ENCODE results near the gene SLC11A2. TPM values are rescaled to one million over a fixed set of nuclear protein-coding genes. Genes with fewer than 3 reads are reported as not detected.

SLC11A2 gene
- total and polyA plus RNA-seq, 2 of the 8 experiments (the other 6 are each of a cell fraction or from before 2014, with no cell fraction given) = 55.0 to 61.5 TPM

DNA sequence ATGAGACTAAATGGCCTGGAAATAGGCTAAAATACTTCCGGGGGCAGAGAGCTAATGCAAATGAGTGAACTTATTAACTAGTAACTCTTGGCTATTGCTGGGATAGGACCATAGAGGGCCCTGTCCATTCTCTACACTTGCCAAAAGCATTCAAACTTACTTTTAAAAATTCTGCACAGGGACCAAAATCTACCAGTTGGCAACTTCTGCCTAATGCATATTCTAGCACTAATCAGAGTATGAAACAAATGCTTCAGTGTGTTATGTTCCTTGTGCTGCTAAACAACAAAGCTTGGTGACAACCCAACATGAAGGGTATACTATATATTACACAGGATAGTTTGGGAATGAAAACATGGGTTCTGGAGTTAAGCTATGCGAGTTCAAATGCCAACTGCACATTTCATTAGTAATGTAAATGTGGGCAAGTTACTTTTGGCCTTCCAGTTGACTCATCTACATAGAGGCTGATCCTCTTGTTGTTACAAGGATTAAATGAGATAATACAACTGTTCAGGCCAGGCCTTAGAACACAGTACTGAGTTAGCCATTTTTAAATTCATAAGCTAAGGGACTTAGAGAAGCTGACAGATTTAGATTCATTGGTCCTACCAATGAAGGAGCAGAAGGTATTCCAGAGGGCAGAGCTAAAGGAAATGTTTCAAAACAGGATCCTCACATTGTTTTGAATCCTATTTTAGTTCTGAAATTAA lies 41.4 kb downstream of the SLC11A2 start (continued):
- TF ChIP-seq, protein P1, sequence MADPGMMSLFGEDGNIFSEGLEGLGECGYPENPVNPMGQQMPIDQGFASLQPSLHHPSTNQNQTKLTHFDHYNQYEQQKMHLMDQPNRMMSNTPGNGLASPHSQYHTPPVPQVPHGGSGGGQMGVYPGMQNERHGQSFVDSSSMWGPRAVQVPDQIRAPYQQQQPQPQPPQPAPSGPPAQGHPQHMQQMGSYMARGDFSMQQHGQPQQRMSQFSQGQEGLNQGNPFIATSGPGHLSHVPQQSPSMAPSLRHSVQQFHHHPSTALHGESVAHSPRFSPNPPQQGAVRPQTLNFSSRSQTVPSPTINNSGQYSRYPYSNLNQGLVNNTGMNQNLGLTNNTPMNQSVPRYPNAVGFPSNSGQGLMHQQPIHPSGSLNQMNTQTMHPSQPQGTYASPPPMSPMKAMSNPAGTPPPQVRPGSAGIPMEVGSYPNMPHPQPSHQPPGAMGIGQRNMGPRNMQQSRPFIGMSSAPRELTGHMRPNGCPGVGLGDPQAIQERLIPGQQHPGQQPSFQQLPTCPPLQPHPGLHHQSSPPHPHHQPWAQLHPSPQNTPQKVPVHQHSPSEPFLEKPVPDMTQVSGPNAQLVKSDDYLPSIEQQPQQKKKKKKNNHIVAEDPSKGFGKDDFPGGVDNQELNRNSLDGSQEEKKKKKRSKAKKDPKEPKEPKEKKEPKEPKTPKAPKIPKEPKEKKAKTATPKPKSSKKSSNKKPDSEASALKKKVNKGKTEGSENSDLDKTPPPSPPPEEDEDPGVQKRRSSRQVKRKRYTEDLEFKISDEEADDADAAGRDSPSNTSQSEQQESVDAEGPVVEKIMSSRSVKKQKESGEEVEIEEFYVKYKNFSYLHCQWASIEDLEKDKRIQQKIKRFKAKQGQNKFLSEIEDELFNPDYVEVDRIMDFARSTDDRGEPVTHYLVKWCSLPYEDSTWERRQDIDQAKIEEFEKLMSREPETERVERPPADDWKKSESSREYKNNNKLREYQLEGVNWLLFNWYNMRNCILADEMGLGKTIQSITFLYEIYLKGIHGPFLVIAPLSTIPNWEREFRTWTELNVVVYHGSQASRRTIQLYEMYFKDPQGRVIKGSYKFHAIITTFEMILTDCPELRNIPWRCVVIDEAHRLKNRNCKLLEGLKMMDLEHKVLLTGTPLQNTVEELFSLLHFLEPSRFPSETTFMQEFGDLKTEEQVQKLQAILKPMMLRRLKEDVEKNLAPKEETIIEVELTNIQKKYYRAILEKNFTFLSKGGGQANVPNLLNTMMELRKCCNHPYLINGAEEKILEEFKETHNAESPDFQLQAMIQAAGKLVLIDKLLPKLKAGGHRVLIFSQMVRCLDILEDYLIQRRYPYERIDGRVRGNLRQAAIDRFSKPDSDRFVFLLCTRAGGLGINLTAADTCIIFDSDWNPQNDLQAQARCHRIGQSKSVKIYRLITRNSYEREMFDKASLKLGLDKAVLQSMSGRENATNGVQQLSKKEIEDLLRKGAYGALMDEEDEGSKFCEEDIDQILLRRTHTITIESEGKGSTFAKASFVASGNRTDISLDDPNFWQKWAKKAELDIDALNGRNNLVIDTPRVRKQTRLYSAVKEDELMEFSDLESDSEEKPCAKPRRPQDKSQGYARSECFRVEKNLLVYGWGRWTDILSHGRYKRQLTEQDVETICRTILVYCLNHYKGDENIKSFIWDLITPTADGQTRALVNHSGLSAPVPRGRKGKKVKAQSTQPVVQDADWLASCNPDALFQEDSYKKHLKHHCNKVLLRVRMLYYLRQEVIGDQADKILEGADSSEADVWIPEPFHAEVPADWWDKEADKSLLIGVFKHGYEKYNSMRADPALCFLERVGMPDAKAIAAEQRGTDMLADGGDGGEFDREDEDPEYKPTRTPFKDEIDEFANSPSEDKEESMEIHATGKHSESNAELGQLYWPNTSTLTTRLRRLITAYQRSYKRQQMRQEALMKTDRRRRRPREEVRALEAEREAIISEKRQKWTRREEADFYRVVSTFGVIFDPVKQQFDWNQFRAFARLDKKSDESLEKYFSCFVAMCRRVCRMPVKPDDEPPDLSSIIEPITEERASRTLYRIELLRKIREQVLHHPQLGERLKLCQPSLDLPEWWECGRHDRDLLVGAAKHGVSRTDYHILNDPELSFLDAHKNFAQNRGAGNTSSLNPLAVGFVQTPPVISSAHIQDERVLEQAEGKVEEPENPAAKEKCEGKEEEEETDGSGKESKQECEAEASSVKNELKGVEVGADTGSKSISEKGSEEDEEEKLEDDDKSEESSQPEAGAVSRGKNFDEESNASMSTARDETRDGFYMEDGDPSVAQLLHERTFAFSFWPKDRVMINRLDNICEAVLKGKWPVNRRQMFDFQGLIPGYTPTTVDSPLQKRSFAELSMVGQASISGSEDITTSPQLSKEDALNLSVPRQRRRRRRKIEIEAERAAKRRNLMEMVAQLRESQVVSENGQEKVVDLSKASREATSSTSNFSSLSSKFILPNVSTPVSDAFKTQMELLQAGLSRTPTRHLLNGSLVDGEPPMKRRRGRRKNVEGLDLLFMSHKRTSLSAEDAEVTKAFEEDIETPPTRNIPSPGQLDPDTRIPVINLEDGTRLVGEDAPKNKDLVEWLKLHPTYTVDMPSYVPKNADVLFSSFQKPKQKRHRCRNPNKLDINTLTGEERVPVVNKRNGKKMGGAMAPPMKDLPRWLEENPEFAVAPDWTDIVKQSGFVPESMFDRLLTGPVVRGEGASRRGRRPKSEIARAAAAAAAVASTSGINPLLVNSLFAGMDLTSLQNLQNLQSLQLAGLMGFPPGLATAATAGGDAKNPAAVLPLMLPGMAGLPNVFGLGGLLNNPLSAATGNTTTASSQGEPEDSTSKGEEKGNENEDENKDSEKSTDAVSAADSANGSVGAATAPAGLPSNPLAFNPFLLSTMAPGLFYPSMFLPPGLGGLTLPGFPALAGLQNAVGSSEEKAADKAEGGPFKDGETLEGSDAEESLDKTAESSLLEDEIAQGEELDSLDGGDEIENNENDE (IDR thresholded peaks at IDR 0.05; ENCODE audit: insufficient replicate concordance, low read length) = no peak
- TF ChIP-seq POU5F1 (IDR thresholded peaks at IDR 0.05; ENCODE audit: low read depth, low read length) = no peak
- TF ChIP-seq, protein P2, sequence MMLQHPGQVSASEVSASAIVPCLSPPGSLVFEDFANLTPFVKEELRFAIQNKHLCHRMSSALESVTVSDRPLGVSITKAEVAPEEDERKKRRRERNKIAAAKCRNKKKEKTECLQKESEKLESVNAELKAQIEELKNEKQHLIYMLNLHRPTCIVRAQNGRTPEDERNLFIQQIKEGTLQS (IDR thresholded peaks at IDR 0.05; ENCODE audit: insufficient read depth, low read depth, low read length) = no peak
- no peak for TF ChIP-seq GABPA (IDR thresholded peaks at IDR 0.05; ENCODE audit: borderline replicate concordance, insufficient read depth, low read length)
- TF ChIP-seq, protein P3, sequence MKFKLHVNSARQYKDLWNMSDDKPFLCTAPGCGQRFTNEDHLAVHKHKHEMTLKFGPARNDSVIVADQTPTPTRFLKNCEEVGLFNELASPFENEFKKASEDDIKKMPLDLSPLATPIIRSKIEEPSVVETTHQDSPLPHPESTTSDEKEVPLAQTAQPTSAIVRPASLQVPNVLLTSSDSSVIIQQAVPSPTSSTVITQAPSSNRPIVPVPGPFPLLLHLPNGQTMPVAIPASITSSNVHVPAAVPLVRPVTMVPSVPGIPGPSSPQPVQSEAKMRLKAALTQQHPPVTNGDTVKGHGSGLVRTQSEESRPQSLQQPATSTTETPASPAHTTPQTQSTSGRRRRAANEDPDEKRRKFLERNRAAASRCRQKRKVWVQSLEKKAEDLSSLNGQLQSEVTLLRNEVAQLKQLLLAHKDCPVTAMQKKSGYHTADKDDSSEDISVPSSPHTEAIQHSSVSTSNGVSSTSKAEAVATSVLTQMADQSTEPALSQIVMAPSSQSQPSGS (IDR thresholded peaks at IDR 0.05; ENCODE audit: low read length) = no peak
- TF ChIP-seq SIN3A (conservative IDR thresholded peaks at IDR 0.05 in 1 of 2, IDR thresholded peaks at IDR 0.05 in 1 of 2; ENCODE audit: low read depth in 1 of 2, low read length in 2 of 2) = no peak
- no peak for TF ChIP-seq TBP (IDR thresholded peaks at IDR 0.05; ENCODE audit: low read depth, low read length)
- no peak for TF ChIP-seq ASH2L (IDR thresholded peaks at IDR 0.05; ENCODE audit: low read length)

All from H1 (cell line).